Left lung (tissue), 10 donors: ENCODE results near the gene TOPAZ1. TPM values are rescaled to one million over a fixed set of nuclear protein-coding genes. Genes with fewer than 3 reads are reported as not detected.
"Not testable (repeated sequence)": the region's sequence is repeated elsewhere in the genome, so short reads cannot be mapped to it uniquely, and the experiment has no call there.

Source experiments
- ATAC-seq: fragments of 200-7000 bp; cut with Tn5 transposase; one replicate; pipeline ENCODE4 v1.9.1; 2020; ENCODE audit warnings: moderate library complexity
- DNase-seq, 4 donors: peaks; one replicate each; pipeline ENCODE4 v3.0.0-alpha.2; 2013 to 2020
- H3K27ac ChIP-seq, 2 donors: fragments of 200-600 bp; sonication (generic) in 1 of 2; one replicate each; pipeline versions ENCODE4 v1.5.0 to v1.8.0; 2020 to 2021
- H3K27me3 ChIP-seq, 2 donors: fragments of 200-600 bp; sonication (generic) in 1 of 2; one replicate each; pipeline versions ENCODE4 v1.5.0 to v1.8.0; 2020 to 2021
- H3K36me3 ChIP-seq, 2 donors: fragments of 200-600 bp; sonication (generic) in 1 of 2; one replicate each; pipeline versions ENCODE4 v1.5.0 to v1.8.0; 2020 to 2021
- H3K4me1 ChIP-seq, 2 donors: fragments of 200-600 bp; one replicate each; pipeline ENCODE4 v1.8.0; 2021
- H3K4me3 ChIP-seq, 2 donors: fragments of 200-600 bp; sonication (generic) in 1 of 2; one replicate each; pipeline versions ENCODE4 v1.5.0 to v1.8.0; 2020 to 2021; ENCODE audit warnings: mild to moderate bottlenecking in 1 of 2
- H3K9me3 ChIP-seq, 2 donors: fragments of 200-600 bp; sonication (generic) in 1 of 2; one replicate each; pipeline versions ENCODE4 v1.5.0 to v1.8.0; 2020 to 2021
- intact Hi-C, 2 donors: fragments of 100-400 bp; cut with DNase I; formaldehyde crosslinking; loops; one replicate each; pipeline versions ENCODE4 v1.11.2 to v1.14.2; 2022
- polyA plus RNA-seq, 6 donors: library from polyadenylated mRNA; unstranded; fragments of 120-200 nt; gene quantifications; one replicate each; pipeline ENCODE4 v1.2.1, GENCODE V29; 2013; ENCODE audit not compliant: insufficient read length in 6 of 6
- total RNA-seq, 2 donors: library from RNA; stranded (reverse); fragmentation: NEBNext Ultra II Directional; extraction: Animal tissue kit (Norgen Biotek cat#: 25700); gene quantifications; one replicate each; pipeline ENCODE4 v1.2.1, GENCODE V29; 2021
- TF ChIP-seq, protein P1 (sequence below), 2 donors: fragments of 200-600 bp; sonication (generic) in 1 of 2; IDR thresholded peaks; one replicate each; pipeline versions ENCODE4 v1.5.0 to v1.8.0; 2021; ENCODE audit warnings: antibody characterized with exemption in 2 of 2
- donor health status: DM: no; HTN: yes; CAD: no.
- donor health status: DM: no; HTN: no; CAD: no.

The TOPAZ1 gene
- total and polyA plus RNA-seq, 8 donors: not detected

DNA sequence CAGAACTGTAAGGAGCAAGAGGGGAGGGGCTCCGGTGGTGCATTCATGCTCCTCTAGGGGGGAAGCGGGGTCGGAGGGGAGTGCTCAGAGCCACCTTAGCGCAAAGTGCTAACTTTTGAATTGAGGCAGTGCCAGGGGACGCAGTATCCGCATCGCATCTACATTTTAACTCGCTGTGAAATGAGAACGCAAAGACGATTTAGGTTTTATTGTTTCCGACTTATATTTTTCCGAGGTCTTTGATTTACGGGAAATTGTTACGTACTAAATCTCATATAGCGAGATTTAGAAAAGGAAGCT, 97.1 kb downstream of the TOPAZ1 start:
- intact Hi-C loops: no loop called here

DNA sequence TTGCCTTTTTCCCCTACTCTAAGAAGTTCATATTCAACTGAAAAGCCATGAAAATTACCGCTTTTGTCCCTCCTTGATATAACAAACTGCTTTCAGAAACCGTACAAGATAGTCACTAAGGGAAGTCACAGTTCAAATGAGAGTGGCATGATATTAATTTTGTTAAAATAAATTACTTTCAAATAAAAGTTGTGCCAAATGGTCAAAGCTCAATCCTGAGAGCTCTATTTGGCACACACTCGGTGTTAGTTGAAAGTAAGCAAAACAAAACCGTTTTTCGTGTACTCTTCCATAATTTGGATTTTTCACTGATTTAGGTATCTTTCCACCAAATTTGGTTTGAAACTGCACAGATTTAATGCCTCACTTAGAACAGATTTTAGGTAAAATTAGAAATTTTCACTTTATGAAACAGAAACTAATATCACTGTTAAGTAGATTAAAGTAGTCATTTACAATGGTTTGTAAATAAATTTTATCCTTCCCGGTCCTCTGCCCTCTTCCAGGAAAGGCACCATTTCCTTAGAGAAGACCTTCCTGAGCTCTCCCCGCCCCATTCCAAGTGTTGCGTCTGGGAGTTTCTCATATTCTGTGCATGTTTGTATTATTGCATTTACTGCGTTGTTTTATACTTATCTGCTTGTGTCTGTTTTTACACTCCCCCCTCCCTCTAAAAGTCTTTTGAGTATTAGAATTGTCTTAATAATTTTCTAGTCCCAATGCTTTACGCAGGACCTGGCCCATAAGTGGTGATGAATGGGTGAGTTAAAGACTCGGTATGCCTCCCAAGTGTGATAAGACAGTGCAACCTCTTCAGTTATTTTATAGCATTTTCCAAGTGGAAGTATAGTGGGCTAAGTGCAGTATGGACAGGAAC, 97.7 kb downstream of the TOPAZ1 start:
- peak overlapping the region; percentile 64 to 71 for H3K4me3 ChIP-seq
- intact Hi-C loops: no loop called here
- ATAC-seq: no peak
- H3K9me3 ChIP-seq: no peaks in the 10 kb centered on the region
- no peaks in the 10 kb centered on the region for H3K36me3 ChIP-seq
- peaks cover 13 to 40% of the 10 kb centered on the region in 2 donors for H3K4me1 ChIP-seq
- TF ChIP-seq, protein P1, sequence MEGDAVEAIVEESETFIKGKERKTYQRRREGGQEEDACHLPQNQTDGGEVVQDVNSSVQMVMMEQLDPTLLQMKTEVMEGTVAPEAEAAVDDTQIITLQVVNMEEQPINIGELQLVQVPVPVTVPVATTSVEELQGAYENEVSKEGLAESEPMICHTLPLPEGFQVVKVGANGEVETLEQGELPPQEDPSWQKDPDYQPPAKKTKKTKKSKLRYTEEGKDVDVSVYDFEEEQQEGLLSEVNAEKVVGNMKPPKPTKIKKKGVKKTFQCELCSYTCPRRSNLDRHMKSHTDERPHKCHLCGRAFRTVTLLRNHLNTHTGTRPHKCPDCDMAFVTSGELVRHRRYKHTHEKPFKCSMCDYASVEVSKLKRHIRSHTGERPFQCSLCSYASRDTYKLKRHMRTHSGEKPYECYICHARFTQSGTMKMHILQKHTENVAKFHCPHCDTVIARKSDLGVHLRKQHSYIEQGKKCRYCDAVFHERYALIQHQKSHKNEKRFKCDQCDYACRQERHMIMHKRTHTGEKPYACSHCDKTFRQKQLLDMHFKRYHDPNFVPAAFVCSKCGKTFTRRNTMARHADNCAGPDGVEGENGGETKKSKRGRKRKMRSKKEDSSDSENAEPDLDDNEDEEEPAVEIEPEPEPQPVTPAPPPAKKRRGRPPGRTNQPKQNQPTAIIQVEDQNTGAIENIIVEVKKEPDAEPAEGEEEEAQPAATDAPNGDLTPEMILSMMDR (IDR thresholded peaks at IDR 0.05): no peak
- no peaks in the 10 kb centered on the region for H3K27me3 ChIP-seq
- peak overlapping the region; percentile 94 to 98 for H3K27ac ChIP-seq
- peak in 1 of 4 donors; percentile 13 for DNase-seq

More for the DNA sequence above, 97.1 kb downstream of the TOPAZ1 start:
- no peaks in the 10 kb centered on the region for H3K27me3 ChIP-seq
- no peaks in the 10 kb centered on the region for H3K36me3 ChIP-seq
- DNase-seq (no peak), ATAC-seq (no peak)
- peaks cover 13 to 40% of the 10 kb centered on the region in 2 donors for H3K4me1 ChIP-seq
- peak overlapping the region; percentile 94 to 98 for H3K27ac ChIP-seq
- no peaks in the 10 kb centered on the region for H3K9me3 ChIP-seq
- TF ChIP-seq, protein P1 (IDR thresholded peaks at IDR 0.05): no peak
- peak overlapping the region; percentile 64 to 71 for H3K4me3 ChIP-seq

DNA sequence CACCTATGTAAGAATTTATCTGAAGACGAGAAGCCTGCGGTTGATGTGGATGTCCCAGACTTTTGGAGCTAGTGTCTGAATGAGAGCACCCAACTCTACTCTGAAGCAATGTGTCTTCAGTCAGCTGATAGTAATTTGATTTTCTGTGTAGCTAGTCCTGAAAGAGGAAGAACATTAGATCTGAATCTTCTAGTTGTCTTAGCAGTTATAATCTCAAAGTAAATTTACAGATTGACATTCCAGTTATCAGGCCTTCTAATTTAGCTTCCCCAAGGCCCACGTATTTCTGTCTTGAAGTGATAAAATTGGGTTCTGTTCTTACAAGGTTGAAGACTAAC, 98.3 kb downstream of the TOPAZ1 start:
- intact Hi-C loops: no loop called here
- no peak for ATAC-seq
- H3K27ac ChIP-seq: peak overlapping the region in 1 of 2 donors; percentile 98
- H3K4me1 ChIP-seq: peaks cover 13 to 40% of the 10 kb centered on the region in 2 donors
- no peaks in the 10 kb centered on the region for H3K9me3 ChIP-seq
- TF ChIP-seq, protein P1 (IDR thresholded peaks at IDR 0.05): no peak
- no peak for DNase-seq
- H3K27me3 ChIP-seq: no peaks in the 10 kb centered on the region
- H3K36me3 ChIP-seq: no peaks in the 10 kb centered on the region
- H3K4me3 ChIP-seq: peak overlapping the region in 1 of 2 donors; percentile 64

DNA sequence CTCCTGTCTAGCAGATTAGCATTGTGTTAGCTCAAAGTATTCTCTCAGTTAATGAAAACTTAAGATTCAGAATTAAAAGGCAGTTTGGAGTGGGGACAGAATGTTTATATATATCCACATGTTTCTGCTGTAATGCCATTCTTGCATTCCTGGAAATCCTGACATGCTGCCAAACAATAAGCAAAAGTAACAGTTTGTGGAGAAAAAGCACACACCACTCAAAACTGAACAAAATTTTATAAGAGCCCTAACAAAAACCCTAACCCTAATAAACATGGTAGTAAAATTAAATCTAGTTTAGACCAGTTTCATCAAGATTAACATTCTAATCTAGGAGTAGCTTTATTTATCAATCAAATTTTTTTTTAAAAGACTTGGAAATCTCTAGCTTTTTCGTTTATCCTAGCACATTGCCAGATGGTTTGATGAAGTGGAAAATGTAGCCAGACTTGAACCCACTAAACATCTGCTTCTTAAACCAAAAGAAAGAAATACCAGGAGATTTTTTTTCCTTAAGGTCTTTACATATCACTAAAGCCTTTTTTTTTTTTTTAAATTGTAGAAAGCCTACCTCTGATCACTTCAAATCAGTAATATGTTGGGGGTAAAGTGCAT, 100.6 kb downstream of the TOPAZ1 start:
- no peaks in the 10 kb centered on the region for H3K36me3 ChIP-seq
- no peaks in the 10 kb centered on the region for H3K27me3 ChIP-seq
- no peak overlapping the region for H3K4me3 ChIP-seq
- no peaks in the 10 kb centered on the region for H3K9me3 ChIP-seq
- H3K4me1 ChIP-seq: peaks cover 22 to 53% of the 10 kb centered on the region in 2 donors
- peak in 2 of 4 donors; percentile 61 to 80 for DNase-seq
- intact Hi-C loops: no loop called here
- no peak for ATAC-seq
- peak overlapping the region in 1 of 2 donors; percentile 41 for H3K27ac ChIP-seq
- TF ChIP-seq, protein P1 (IDR thresholded peaks at IDR 0.05): no peak

DNA sequence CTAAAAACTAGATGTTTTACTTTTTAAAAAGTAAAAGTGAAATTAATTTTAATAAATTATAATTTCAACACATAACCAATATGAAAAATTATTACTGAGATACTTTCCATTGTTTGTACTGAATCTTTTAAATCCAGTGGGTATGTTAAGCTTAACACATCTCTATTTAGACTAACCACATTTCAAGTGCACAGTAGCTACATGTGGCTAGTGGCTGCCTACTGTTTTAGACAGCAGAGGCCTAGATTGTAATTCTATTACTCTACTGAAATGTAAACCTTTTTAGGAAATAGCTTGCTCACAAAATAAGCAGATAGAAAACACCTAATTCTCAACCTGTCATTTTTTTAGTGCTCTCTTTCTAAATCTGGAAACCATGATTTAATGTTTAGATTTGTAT, 101.7 kb downstream of the TOPAZ1 start:
- TF ChIP-seq, protein P1 (IDR thresholded peaks at IDR 0.05): no peak
- Histone ChIP-seq H3K4me1 (peaks cover 22 to 47% of the 10 kb centered on the region in 2 donors), H3K27me3 (no peaks in the 10 kb centered on the region), H3K27ac (no peak overlapping the region), H3K36me3 (no peaks in the 10 kb centered on the region), H3K9me3 (no peaks in the 10 kb centered on the region), H3K4me3 (no peak overlapping the region)
- DNase-seq: no peak
- no peak for ATAC-seq
- intact Hi-C loops: no loop called here

DNA sequence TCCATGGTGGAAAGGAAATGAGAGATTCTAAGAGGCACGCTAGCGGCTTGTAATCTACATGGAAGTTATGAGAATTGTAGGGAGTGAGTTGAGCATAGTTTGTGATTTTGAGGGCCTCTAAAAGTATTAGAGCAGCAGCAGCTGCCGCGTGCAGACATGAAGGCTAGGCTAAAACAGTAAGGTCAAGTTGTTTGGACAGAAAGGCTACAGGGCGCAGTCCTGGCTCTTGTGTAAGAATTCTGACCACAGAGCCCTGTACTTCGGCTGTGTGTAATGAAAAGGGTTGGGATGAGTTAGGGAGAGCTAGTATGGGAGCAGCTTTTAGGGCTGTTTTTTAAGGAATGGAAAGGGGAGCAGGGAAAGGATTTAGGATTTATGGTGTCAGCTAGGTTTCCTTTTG, 104.9 kb downstream of the TOPAZ1 start:
- H3K4me3 ChIP-seq, H3K36me3 ChIP-seq, DNase-seq, intact Hi-C loops, H3K27me3 ChIP-seq, H3K9me3 ChIP-seq, ATAC-seq: not testable (repeated sequence)
- Histone ChIP-seq H3K4me1 (peaks cover 13 to 25% of the 10 kb centered on the region in 2 donors), H3K27ac (peak overlapping the region; percentile 37 to 41)
